ENCODE data around the gene HINT3.
"Not testable (repeated sequence)": the region's sequence is repeated elsewhere in the genome, so short reads cannot be mapped to it uniquely, and the experiment has no call there.

The HINT3 gene

GRCh38 chr6:125950716-125951115 lies 5.9 kb upstream of the HINT3 start:
- 60 to 80% methylated on average over 1 to 6 of the region's 6 CpGs for WGBS, 2 experiments (ENCODE audit: insufficient coverage in 2 of 2)
- H3K4me3 ChIP-seq (ENCODE audit: extremely low read depth, insufficient read depth, low read length, poor library complexity, severe bottlenecking); H3K9me3 ChIP-seq (ENCODE audit: control insufficient read depth, low read length); H3K36me3 ChIP-seq (ENCODE audit: control insufficient read depth, insufficient read depth, low read length); H3K27ac ChIP-seq (ENCODE audit: low read depth, low read length, severe bottlenecking): not testable (repeated sequence)
- peaks cover 25% of the 10 kb centered on the region for H3K4me1 ChIP-seq (ENCODE audit: control insufficient read depth, insufficient read depth, low read length, poor library complexity, severe bottlenecking)

- Histone ChIP-seq H3K36me3 (ENCODE audit: control insufficient read depth, insufficient read depth, low read length) (no peaks in the 10 kb centered on the region), H3K27ac (ENCODE audit: low read depth, low read length, severe bottlenecking) (no peak overlapping the region), H3K9me3 (ENCODE audit: control insufficient read depth, low read length) (no peaks in the 10 kb centered on the region), H3K4me1 (ENCODE audit: control insufficient read depth, insufficient read depth, low read length, poor library complexity, severe bottlenecking) (peaks cover 23% of the 10 kb centered on the region), H3K4me3 (ENCODE audit: extremely low read depth, insufficient read depth, low read length, poor library complexity, severe bottlenecking) (no peak overlapping the region)
- 91 to 100% methylated on average over 1 of the region's 1 CpG for WGBS, 2 experiments (ENCODE audit: insufficient coverage in 2 of 2)
These were observed 5.2 kb upstream of the HINT3 start for GRCh38 chr6:125951323-125951722.

GRCh38 chr6:125952764-125953501 lies 3.6 kb upstream of the HINT3 start:
- Histone ChIP-seq H3K27ac (ENCODE audit: low read depth, low read length, severe bottlenecking) (no peak overlapping the region), H3K36me3 (ENCODE audit: control insufficient read depth, insufficient read depth, low read length) (no peaks in the 10 kb centered on the region), H3K4me1 (ENCODE audit: control insufficient read depth, insufficient read depth, low read length, poor library complexity, severe bottlenecking) (peaks cover 13% of the 10 kb centered on the region), H3K9me3 (ENCODE audit: control insufficient read depth, low read length) (no peaks in the 10 kb centered on the region), H3K4me3 (ENCODE audit: extremely low read depth, insufficient read depth, low read length, poor library complexity, severe bottlenecking) (no peak overlapping the region)
- 89 to 90% methylated on average over 5 to 7 of the region's 7 CpGs for WGBS, 2 experiments (ENCODE audit: insufficient coverage in 2 of 2)

GRCh38 chr6:125953502-125953875 lies 3.1 kb upstream of the HINT3 start:
- no peaks in the 10 kb centered on the region for H3K36me3 ChIP-seq (ENCODE audit: control insufficient read depth, insufficient read depth, low read length)
- no peak overlapping the region for H3K4me3 ChIP-seq (ENCODE audit: extremely low read depth, insufficient read depth, low read length, poor library complexity, severe bottlenecking)
- WGBS, 2 experiments (ENCODE audit: insufficient coverage in 2 of 2): 81 to 84% methylated on average over 11 of the region's 11 CpGs
- no peak overlapping the region for H3K27ac ChIP-seq (ENCODE audit: low read depth, low read length, severe bottlenecking)
- H3K9me3 ChIP-seq (ENCODE audit: control insufficient read depth, low read length): no peaks in the 10 kb centered on the region
- peaks cover 10% of the 10 kb centered on the region for H3K4me1 ChIP-seq (ENCODE audit: control insufficient read depth, insufficient read depth, low read length, poor library complexity, severe bottlenecking)

- Histone ChIP-seq H3K4me1 (ENCODE audit: control insufficient read depth, insufficient read depth, low read length, poor library complexity, severe bottlenecking) (peaks cover 10% of the 10 kb centered on the region), H3K4me3 (ENCODE audit: extremely low read depth, insufficient read depth, low read length, poor library complexity, severe bottlenecking) (no peak overlapping the region), H3K9me3 (ENCODE audit: control insufficient read depth, low read length) (no peaks in the 10 kb centered on the region), H3K36me3 (ENCODE audit: control insufficient read depth, insufficient read depth, low read length) (no peaks in the 10 kb centered on the region), H3K27ac (ENCODE audit: low read depth, low read length, severe bottlenecking) (no peak overlapping the region)
- 58% methylated on average over 4 of the region's 5 CpGs; no CpG with 5 or more reads in 1 of the 2 experiments for WGBS, 2 experiments (ENCODE audit: insufficient coverage in 2 of 2)
These were observed 1.7 kb upstream of the HINT3 start for GRCh38 chr6:125954735-125955339.

GRCh38 chr6:125955973-125956372 lies 597 bp upstream of the HINT3 start:
- 73 to 78% methylated on average over 4 of the region's 5 CpGs for WGBS, 2 experiments (ENCODE audit: insufficient coverage in 2 of 2)
- Histone ChIP-seq H3K36me3 (ENCODE audit: control insufficient read depth, insufficient read depth, low read length) (no peaks in the 10 kb centered on the region), H3K4me3 (ENCODE audit: extremely low read depth, insufficient read depth, low read length, poor library complexity, severe bottlenecking) (peak overlapping the region; percentile 89), H3K27ac (ENCODE audit: low read depth, low read length, severe bottlenecking) (no peak overlapping the region), H3K4me1 (ENCODE audit: control insufficient read depth, insufficient read depth, low read length, poor library complexity, severe bottlenecking) (peaks cover 10% of the 10 kb centered on the region), H3K9me3 (ENCODE audit: control insufficient read depth, low read length) (no peaks in the 10 kb centered on the region)

GRCh38 chr6:125957391-125957693 lies 772 bp downstream of the HINT3 start:
- Histone ChIP-seq H3K4me1 (ENCODE audit: control insufficient read depth, insufficient read depth, low read length, poor library complexity, severe bottlenecking) (peaks cover 10% of the 10 kb centered on the region), H3K4me3 (ENCODE audit: extremely low read depth, insufficient read depth, low read length, poor library complexity, severe bottlenecking) (peak overlapping the region; percentile 89), H3K36me3 (ENCODE audit: control insufficient read depth, insufficient read depth, low read length) (no peaks in the 10 kb centered on the region), H3K9me3 (ENCODE audit: control insufficient read depth, low read length) (no peaks in the 10 kb centered on the region), H3K27ac (ENCODE audit: low read depth, low read length, severe bottlenecking) (peak overlapping the region; percentile 85)
- WGBS, 2 experiments (ENCODE audit: insufficient coverage in 2 of 2): 11 to 27% methylated on average over 2 to 3 of the region's 3 CpGs

- 83 to 89% methylated on average over 4 of the region's 4 CpGs for WGBS, 2 experiments (ENCODE audit: insufficient coverage in 2 of 2)
- no peaks in the 10 kb centered on the region for H3K9me3 ChIP-seq (ENCODE audit: control insufficient read depth, low read length)
- peaks cover 10% of the 10 kb centered on the region for H3K4me1 ChIP-seq (ENCODE audit: control insufficient read depth, insufficient read depth, low read length, poor library complexity, severe bottlenecking)
- H3K27ac ChIP-seq (ENCODE audit: low read depth, low read length, severe bottlenecking): no peak overlapping the region
- H3K4me3 ChIP-seq (ENCODE audit: extremely low read depth, insufficient read depth, low read length, poor library complexity, severe bottlenecking): peak overlapping the region; percentile 89
- no peaks in the 10 kb centered on the region for H3K36me3 ChIP-seq (ENCODE audit: control insufficient read depth, insufficient read depth, low read length)
These were observed 1.3 kb downstream of the HINT3 start for GRCh38 chr6:125957845-125958244.

GRCh38 chr6:125959041-125959440 lies 2.5 kb downstream of the HINT3 start:
- Histone ChIP-seq H3K9me3 (ENCODE audit: control insufficient read depth, low read length) (no peaks in the 10 kb centered on the region), H3K4me1 (ENCODE audit: control insufficient read depth, insufficient read depth, low read length, poor library complexity, severe bottlenecking) (peaks cover 10% of the 10 kb centered on the region), H3K4me3 (ENCODE audit: extremely low read depth, insufficient read depth, low read length, poor library complexity, severe bottlenecking) (no peak overlapping the region), H3K27ac (ENCODE audit: low read depth, low read length, severe bottlenecking) (no peak overlapping the region), H3K36me3 (ENCODE audit: control insufficient read depth, insufficient read depth, low read length) (no peaks in the 10 kb centered on the region)
- 93 to 100% methylated on average over 2 to 4 of the region's 4 CpGs for WGBS, 2 experiments (ENCODE audit: insufficient coverage in 2 of 2)

GRCh38 chr6:125961117-125961516 lies 4.5 kb downstream of the HINT3 start:
- no peaks in the 10 kb centered on the region for H3K9me3 ChIP-seq (ENCODE audit: control insufficient read depth, low read length)
- WGBS, 2 experiments (ENCODE audit: insufficient coverage in 2 of 2): 93 to 100% methylated on average over 2 to 3 of the region's 3 CpGs
- H3K4me3 ChIP-seq (ENCODE audit: extremely low read depth, insufficient read depth, low read length, poor library complexity, severe bottlenecking): no peak overlapping the region
- H3K4me1 ChIP-seq (ENCODE audit: control insufficient read depth, insufficient read depth, low read length, poor library complexity, severe bottlenecking): peaks cover 7% of the 10 kb centered on the region
- H3K27ac ChIP-seq (ENCODE audit: low read depth, low read length, severe bottlenecking): no peak overlapping the region
- H3K36me3 ChIP-seq (ENCODE audit: control insufficient read depth, insufficient read depth, low read length): no peaks in the 10 kb centered on the region

GRCh38 chr6:125962900-125963497 lies 6.4 kb downstream of the HINT3 start:
- Histone ChIP-seq H3K9me3 (ENCODE audit: control insufficient read depth, low read length) (no peaks in the 10 kb centered on the region), H3K4me3 (ENCODE audit: extremely low read depth, insufficient read depth, low read length, poor library complexity, severe bottlenecking) (no peak overlapping the region), H3K4me1 (ENCODE audit: control insufficient read depth, insufficient read depth, low read length, poor library complexity, severe bottlenecking) (no peaks in the 10 kb centered on the region), H3K36me3 (ENCODE audit: control insufficient read depth, insufficient read depth, low read length) (no peaks in the 10 kb centered on the region), H3K27ac (ENCODE audit: low read depth, low read length, severe bottlenecking) (no peak overlapping the region)
- WGBS, 2 experiments (ENCODE audit: insufficient coverage in 2 of 2): 88 to 91% methylated on average over 7 of the region's 8 CpGs
